GM12878 (cell line): ENCODE data around the gene RARB. TPM values are rescaled to one million over a fixed set of nuclear protein-coding genes. Genes with fewer than 3 reads are reported as not detected.

Source experiments
- ATAC-seq: fragments of 200-7000 bp; cut with Tn5 transposase; 3 replicates; pipeline ENCODE4 v1.9.1; 2020; ENCODE audit warnings: mild to moderate bottlenecking, moderate library complexity
- BruUV-seq: library from RNA; stranded (reverse); fragments of 400-500 nt; replicated peaks from 2 replicates; lab custom pipeline; 2021; lab: Mats Ljungman, UMichigan
- CTCF ChIA-PET: fragments of 300-600 bp; sonication (Branson Sonifier 250); formaldehyde crosslinking; extraction: SDS; loops from one replicate; lab custom pipeline; 2021; ENCODE audit warnings: inconsistent platforms; lab: Yijun Ruan, JAX
- POLR2A ChIA-PET: fragments of 350-600 bp; formaldehyde crosslinking; extraction: SDS; loops from one replicate; lab custom pipeline; 2021; ENCODE audit warnings: inconsistent platforms; lab: Charles Lee
- RAD21 ChIA-PET: fragments of 300-600 bp; sonication (Branson Sonifier 250); formaldehyde crosslinking; loops from one replicate; lab custom pipeline; 2023; ENCODE audit warnings: antibody characterized with exemption; ENCODE audit not compliant: unreplicated experiment; lab: Charles Lee
- SMC1A ChIA-PET: fragments of 300-600 bp; sonication (Branson Sonifier 250); formaldehyde crosslinking; loops from one replicate; lab custom pipeline; 2023; ENCODE audit not compliant: unreplicated experiment, uncharacterized antibody; lab: Charles Lee
- DNase-seq: peaks from one replicate; pipeline ENCODE4 v3.0.0-alpha.2; 2011; ENCODE audit warnings: low read depth, low spot score
- FAIRE-seq: peaks from 3 replicates; lab custom pipeline; 2011; peaks lifted over from hg19 to GRCh38; lab: Jason Lieb, UNC
- H2AFZ ChIP-seq: 2 replicates; pipeline ENCODE4 v1.6.0; 2011; ENCODE audit warnings: low read depth, low read length, control low read depth; ENCODE audit not compliant: control insufficient read depth
- H3K27ac ChIP-seq: 2 replicates; pipeline ENCODE4 v1.5.1; 2011; ENCODE audit warnings: control low read depth; ENCODE audit not compliant: control insufficient read depth, insufficient read depth
- H3K27me3 ChIP-seq, 2 experiments: replicated peaks in 1 of 2; 2 replicates each; pipeline versions ENCODE4 v1.6.0 to v1.6.1; 2011; ENCODE audit warnings: low read length in 1 of 2; ENCODE audit not compliant: control insufficient read depth in 2 of 2, insufficient read depth in 2 of 2
- H3K36me3 ChIP-seq, 2 experiments: 2 replicates each; pipeline ENCODE4 v1.5.1; 2011; ENCODE audit warnings: low read length in 1 of 2; ENCODE audit not compliant: control insufficient read depth in 2 of 2, insufficient read depth in 2 of 2
- H3K4me1 ChIP-seq: 2 replicates; pipeline ENCODE4 v1.6.1; 2011; ENCODE audit warnings: mild to moderate bottlenecking, low read length, moderate library complexity, mixed read lengths; ENCODE audit not compliant: control insufficient read depth, insufficient read depth
- H3K4me2 ChIP-seq: 2 replicates; pipeline ENCODE4 v1.6.0; 2011; ENCODE audit warnings: control low read depth; ENCODE audit not compliant: control insufficient read depth, insufficient read depth
- H3K4me3 ChIP-seq: fragments of 200-600 bp; sonication (generic); 2 replicates; pipeline ENCODE4 v1.5.1; 2016
- H3K79me2 ChIP-seq: 2 replicates; pipeline ENCODE4 v1.6.0; 2011; ENCODE audit warnings: low read length; ENCODE audit not compliant: control insufficient read depth, insufficient read depth
- H3K9ac ChIP-seq: 2 replicates; pipeline ENCODE4 v1.8.0; 2011; ENCODE audit warnings: low read length, control low read depth, mixed read lengths; ENCODE audit not compliant: control insufficient read depth, insufficient read depth
- H3K9me3 ChIP-seq: replicated peaks from 3 replicates; pipeline ENCODE4 v1.5.1; 2011; ENCODE audit warnings: mild to moderate bottlenecking, low read length; ENCODE audit not compliant: control insufficient read depth, insufficient read depth
- H4K20me1 ChIP-seq: 2 replicates; pipeline ENCODE4 v1.6.0; 2011; ENCODE audit not compliant: control insufficient read depth, insufficient read depth
- NFXL1 ChIP-seq: fragments of 450-650 bp; IDR thresholded peaks from 2 replicates; pipeline ENCODE4 v1.6.1; 2017; ENCODE audit warnings: antibody characterized with exemption, mild to moderate bottlenecking, borderline replicate concordance
- SMAD1 ChIP-seq: fragments of 450-650 bp; IDR thresholded peaks from 2 replicates; pipeline ENCODE4 v1.6.1; 2018; ENCODE audit warnings: mild to moderate bottlenecking, low read depth; ENCODE audit not compliant: partially characterized antibody
- YBX1 ChIP-seq: fragments of 450-650 bp; IDR thresholded peaks from 2 replicates; pipeline ENCODE4 v1.6.1; 2016; ENCODE audit warnings: antibody characterized with exemption
- WGBS: methylation state at CpG from one replicate; pipeline ENCODE4 v1.1.6; 2016; ENCODE audit warnings: low lambda C conversion rate; ENCODE audit not compliant: insufficient replicate concordance, insufficient coverage; ENCODE audit errors: missing lambda C conversion rate; 5-methylcytosine and 5-hydroxymethylcytosine counted together
- in situ Hi-C: fragments of 300-500 bp; cut with MboI; formaldehyde crosslinking; loops from 9 replicates; pipeline ENCODE4 v1.14.3; 2018; ENCODE audit warnings: mixed read lengths
- intact Hi-C: fragments of 100-400 bp; cut with micrococcal nuclease; formaldehyde crosslinking; loops from one replicate; pipeline ENCODE4 v1.14.2; 2022; ENCODE audit not compliant: unreplicated experiment
- polyA plus RNA-seq, 11 experiments: library from polyadenylated mRNA; depleted of rRNA in 4 of 11; unstranded in 6 of 11; stranded (reverse) in 5 of 11; fragments of >200 nt; fragmentation: Nextera tagmentation in 4 of 11; fragmentation: Illumina TruSeq in 1 of 11; extraction: Ambion mirVana in 4 of 11; extraction: Trizol in 1 of 11; gene quantifications; 1 replicate in 1 of 11; 2 replicates in 10 of 11; pipeline versions ENCODE4 v1.2.1 to v1.2.3, GENCODE V29; 2011 to 2016; ENCODE audit warnings: inconsistent platforms in 2 of 11, missing spikeins in 2 of 11, low read depth in 1 of 11
- total RNA-seq, 4 experiments: library from RNA; depleted of rRNA in 3 of 4; stranded (reverse); fragments of >200 nt in 3 of 4; fragmentation: Illumina TruSeq in 1 of 4; extraction: Trizol in 1 of 4; gene quantifications; 2 replicates each; pipeline versions ENCODE4 v1.2.1 to v1.2.3, GENCODE V29; 2013 to 2021
- TF ChIP-seq, protein P1 (sequence below): fragments of 450-650 bp; IDR thresholded peaks from 2 replicates; pipeline ENCODE4 v1.6.1; 2017; ENCODE audit warnings: mild to moderate bottlenecking, moderate library complexity
- TF ChIP-seq, protein P2 (sequence below): IDR thresholded peaks from 2 replicates; pipeline ENCODE4 v1.6.1; 2012; ENCODE audit warnings: low read depth, low read length, improper control_type of control experiment

The RARB gene
- total and polyA plus RNA-seq, 10 of the 15 experiments (the other 5 are each of a cell fraction or from before 2014, with no cell fraction given), result 0.05 to 0.06 TPM; not detected in 8

DNA sequence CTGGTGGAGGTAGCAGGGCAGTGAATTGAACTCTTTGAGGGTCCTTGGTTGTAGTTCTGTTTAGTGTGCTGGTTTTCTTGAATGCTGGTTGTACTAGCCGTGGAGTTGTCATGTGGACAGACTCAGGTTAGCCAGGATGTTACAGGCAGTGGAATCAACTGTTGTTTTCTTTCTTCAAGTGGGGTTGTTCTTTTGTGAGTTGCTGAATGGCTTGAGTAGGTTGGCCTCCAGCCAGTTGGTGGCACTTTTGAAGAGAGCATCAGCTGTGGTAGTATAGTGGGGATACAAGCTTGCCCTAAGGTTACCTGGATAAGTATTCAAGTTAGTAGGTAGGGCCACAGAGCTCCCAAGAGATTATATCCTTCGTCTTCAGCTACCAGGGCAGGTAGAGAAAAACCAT lies 31.8 kb upstream of the RARB start:
- no TSS peak for BruUV-seq
- WGBS, result 0% methylated on average over 2 of the region's 2 CpGs
- no peak for DNase-seq
- Histone ChIP-seq H3K4me1 (no peaks in the 10 kb centered on the region), H3K27ac (no peak overlapping the region), H3K4me2 (no peak overlapping the region), H3K9ac (no peak overlapping the region), H3K36me3 (no peaks in the 10 kb centered on the region), H3K27me3 (no peaks in the 10 kb centered on the region), H2AFZ (no peak overlapping the region), H4K20me1 (no peaks in the 10 kb centered on the region), H3K79me2 (no peaks in the 10 kb centered on the region)
- FAIRE-seq, result no peak
- intact Hi-C loops, result no loop called here
- ChIA-PET SMC1A (no interaction called here), RAD21 (no interaction called here)
- no peak for ATAC-seq
- TF ChIP-seq SMAD1 (no peak), NFXL1 (no peak), YBX1 (no peak)
- TF ChIP-seq, protein P1, sequence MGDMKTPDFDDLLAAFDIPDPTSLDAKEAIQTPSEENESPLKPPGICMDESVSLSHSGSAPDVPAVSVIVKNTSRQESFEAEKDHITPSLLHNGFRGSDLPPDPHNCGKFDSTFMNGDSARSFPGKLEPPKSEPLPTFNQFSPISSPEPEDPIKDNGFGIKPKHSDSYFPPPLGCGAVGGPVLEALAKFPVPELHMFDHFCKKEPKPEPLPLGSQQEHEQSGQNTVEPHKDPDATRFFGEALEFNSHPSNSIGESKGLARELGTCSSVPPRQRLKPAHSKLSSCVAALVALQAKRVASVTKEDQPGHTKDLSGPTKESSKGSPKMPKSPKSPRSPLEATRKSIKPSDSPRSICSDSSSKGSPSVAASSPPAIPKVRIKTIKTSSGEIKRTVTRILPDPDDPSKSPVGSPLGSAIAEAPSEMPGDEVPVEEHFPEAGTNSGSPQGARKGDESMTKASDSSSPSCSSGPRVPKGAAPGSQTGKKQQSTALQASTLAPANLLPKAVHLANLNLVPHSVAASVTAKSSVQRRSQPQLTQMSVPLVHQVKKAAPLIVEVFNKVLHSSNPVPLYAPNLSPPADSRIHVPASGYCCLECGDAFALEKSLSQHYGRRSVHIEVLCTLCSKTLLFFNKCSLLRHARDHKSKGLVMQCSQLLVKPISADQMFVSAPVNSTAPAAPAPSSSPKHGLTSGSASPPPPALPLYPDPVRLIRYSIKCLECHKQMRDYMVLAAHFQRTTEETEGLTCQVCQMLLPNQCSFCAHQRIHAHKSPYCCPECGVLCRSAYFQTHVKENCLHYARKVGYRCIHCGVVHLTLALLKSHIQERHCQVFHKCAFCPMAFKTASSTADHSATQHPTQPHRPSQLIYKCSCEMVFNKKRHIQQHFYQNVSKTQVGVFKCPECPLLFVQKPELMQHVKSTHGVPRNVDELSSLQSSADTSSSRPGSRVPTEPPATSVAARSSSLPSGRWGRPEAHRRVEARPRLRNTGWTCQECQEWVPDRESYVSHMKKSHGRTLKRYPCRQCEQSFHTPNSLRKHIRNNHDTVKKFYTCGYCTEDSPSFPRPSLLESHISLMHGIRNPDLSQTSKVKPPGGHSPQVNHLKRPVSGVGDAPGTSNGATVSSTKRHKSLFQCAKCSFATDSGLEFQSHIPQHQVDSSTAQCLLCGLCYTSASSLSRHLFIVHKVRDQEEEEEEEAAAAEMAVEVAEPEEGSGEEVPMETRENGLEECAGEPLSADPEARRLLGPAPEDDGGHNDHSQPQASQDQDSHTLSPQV, result no peak
- TF ChIP-seq, protein P2, sequence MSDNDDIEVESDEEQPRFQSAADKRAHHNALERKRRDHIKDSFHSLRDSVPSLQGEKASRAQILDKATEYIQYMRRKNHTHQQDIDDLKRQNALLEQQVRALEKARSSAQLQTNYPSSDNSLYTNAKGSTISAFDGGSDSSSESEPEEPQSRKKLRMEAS, result no peak
- TF ChIP-seq, all 136 proteins: peak for 0
- Histone ChIP-seq H3K4me3 (no peak overlapping the region), H3K9me3 (no peaks in the 10 kb centered on the region)
- CTCF ChIA-PET, result no interaction called here
- in situ Hi-C loops, result no loop called here
- POLR2A ChIA-PET, result no interaction called here
